GM23248 (cell line): Measurements from ENCODE around the gene KIZ.

Experiments used
- EZH2 ChIP-seq: fragments of 200-600 bp; sonication (generic); IDR thresholded peaks from 2 replicates; pipeline ENCODE4 v1.6.1; 2018; ENCODE audit warnings: antibody characterized with exemption, mild to moderate bottlenecking; ENCODE audit not compliant: insufficient read depth, poor library complexity, severe bottlenecking
- EZH2phosphoT487 ChIP-seq: fragments of 200-600 bp; sonication (generic); IDR thresholded peaks from 2 replicates; pipeline ENCODE4 v1.6.1; 2018; ENCODE audit warnings: antibody characterized with exemption, moderate library complexity, mild to moderate bottlenecking, low read depth; ENCODE audit not compliant: insufficient read depth

- TF ChIP-seq EZH2 (no peak), EZH2phosphoT487 (no peak)
These were observed 19.5 kb downstream of the KIZ start for GRCh38 chr20:21145424-21145823.
